Epithelial cell of proximal tubule (primary cell): Measurements from ENCODE around the gene RASD2. TPM values are rescaled to one million over a fixed set of nuclear protein-coding genes. Genes with fewer than 3 reads are reported as not detected.

ENCODE experiments used
- DNase-seq: peaks from one replicate; pipeline ENCODE4 v3.0.0-alpha.2; 2011; ENCODE audit warnings: low read depth
- H3K4me3 ChIP-seq: 2 replicates; pipeline ENCODE4 v1.5.1; 2011; ENCODE audit warnings: low read depth, mild to moderate bottlenecking, low read length
- CTCF ChIP-seq: conservative IDR thresholded peaks from 2 replicates; pipeline ENCODE4 v1.5.1; 2012; ENCODE audit warnings: low read depth, mild to moderate bottlenecking, low read length
- total RNA-seq: library from RNA; depleted of rRNA; stranded (reverse); fragments of >200 nt; gene quantifications from 2 replicates; pipeline ENCODE4 v1.2.3, GENCODE V29; 2015

Gene RASD2
- total RNA-seq, 1 donor from 2014 or later, result 0.12 TPM

DNA sequence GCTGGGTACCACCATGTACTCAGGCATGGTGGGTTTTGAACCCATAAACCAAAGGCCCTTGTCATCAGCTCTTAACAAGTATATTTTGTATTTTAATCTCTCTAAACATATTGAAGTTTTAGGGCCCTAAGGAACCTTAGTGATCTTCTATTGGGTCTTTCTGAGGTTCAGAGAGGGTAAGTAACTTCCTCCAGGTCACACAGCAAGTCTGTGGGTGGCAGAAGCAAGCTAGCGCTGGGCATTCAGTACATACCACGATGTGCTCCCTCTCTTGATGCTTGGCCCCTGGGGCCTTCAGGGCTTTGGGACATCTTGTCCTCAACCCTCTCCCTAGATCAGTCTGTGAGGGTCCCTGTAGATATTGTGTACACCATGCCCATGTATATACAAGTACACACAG is 12.7 kb downstream of the RASD2 start:
- DNase-seq, result no peak
- TF ChIP-seq CTCF, result no peak
- H3K4me3 ChIP-seq, result no peak overlapping the region

DNA sequence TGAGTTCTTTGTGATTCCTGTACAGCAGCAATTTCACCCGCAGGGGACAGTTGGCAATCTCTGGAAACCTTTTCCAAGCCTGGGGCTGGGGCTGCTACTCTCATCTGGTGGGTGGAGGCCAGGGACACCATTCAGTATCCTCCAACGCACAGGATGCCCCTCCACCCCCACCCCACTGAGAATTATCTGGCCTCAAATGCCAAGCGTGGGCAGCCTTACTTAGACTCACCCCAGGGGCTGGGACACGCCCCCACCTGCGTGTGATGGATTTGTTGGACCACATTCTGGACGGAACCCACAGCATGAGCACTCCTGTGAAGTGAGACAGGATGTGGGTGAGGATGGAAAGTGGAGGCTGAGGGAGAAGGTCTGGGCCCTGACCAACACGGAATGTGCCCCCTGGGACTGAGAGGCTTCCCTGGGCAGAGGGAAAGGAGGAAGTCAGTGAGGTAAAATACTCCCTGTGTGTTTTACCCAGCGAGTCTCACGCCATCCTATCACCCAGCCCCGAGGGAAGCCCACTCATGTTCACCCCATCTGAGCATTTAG is 13.7 kb downstream of the RASD2 start:
- TF ChIP-seq CTCF, result no peak
- no peak for DNase-seq
- no peak overlapping the region for H3K4me3 ChIP-seq

- DNase-seq, result no peak
- TF ChIP-seq CTCF, result no peak
- no peak overlapping the region for H3K4me3 ChIP-seq
Measured at GRCh38 chr22:35555483-35555890, 14.9 kb downstream of the RASD2 start.

DNA sequence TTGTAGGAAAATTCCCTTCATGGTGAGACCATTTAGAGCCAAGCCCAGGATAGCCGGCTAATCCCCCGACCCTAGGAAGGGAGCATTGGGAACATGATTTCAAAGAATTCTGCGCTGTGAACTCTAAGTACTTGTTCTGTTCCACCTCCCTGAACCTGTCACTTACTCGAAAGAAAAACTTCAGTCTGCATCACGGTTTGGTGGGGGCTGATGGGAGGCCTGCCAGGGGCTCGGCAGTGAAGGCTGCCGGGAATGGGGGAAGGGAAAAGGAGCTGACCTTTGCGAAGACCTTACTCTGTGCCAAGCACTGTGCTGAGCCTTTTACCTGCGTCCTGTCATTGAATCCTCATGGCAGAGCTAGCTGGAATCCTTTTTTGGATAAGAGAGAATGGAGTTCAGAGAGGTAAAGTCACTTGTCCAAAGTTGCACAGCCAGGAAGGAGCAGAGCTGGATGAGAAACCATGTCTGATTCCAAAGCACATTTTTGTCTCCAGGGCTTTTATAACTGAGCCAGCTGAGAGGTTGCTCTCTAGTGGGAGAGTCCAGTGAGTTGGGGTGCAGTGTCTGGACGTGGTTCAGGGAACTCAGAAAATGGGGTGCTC is 15.4 kb downstream of the RASD2 start:
- no peak for TF ChIP-seq CTCF
- H3K4me3 ChIP-seq, result no peak overlapping the region
- no peak for DNase-seq

- DNase-seq, result no peak
- TF ChIP-seq CTCF, result no peak
- H3K4me3 ChIP-seq, result no peak overlapping the region
Measured at GRCh38 chr22:35556666-35557065, 16.0 kb downstream of the RASD2 start.

DNA sequence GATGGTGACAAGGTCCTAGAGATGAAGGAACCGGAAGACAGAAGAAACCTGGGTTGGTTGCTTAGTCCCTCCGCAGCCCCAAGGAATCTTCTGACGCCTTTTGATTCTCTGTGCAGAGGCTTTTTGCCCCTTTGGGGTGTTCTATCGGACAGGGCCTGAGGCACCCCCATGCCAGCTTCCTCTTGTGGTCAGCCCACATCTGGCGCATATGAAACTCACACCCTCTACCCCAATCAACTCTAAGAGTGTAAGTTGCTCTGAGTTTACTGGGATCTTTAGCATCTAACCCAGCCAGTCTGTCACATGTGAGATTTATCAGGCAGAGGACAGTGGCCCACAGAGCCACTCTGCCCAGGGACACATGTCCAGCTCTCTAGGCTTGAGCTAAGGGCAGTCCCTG is 17.4 kb downstream of the RASD2 start:
- TF ChIP-seq CTCF, result no peak
- DNase-seq, result no peak

GRCh38 chr22:35558719-35559118 is 18.1 kb downstream of the RASD2 start:
- H3K4me3 ChIP-seq, result no peak overlapping the region
- TF ChIP-seq CTCF, result no peak
- no peak for DNase-seq

More for the DNA sequence above, 17.4 kb downstream of the RASD2 start:
- no peak overlapping the region for H3K4me3 ChIP-seq
